PC-9 (cell line): ENCODE results near the gene ACSL5. TPM values are rescaled to one million over a fixed set of nuclear protein-coding genes. Genes with fewer than 3 reads are reported as not detected.
A peak's percentile ranks its signal among the peaks of the same experiment; 100 is the strongest.

Experiments used
- BruUV-seq: library from RNA; stranded (reverse); fragments of 400-500 nt; replicated peaks from 2 replicates; lab custom pipeline; 2021; lab: Mats Ljungman, UMichigan
- CTCF ChIA-PET: fragments of 300-600 bp; sonication (Branson Sonifier 250); formaldehyde crosslinking; loops from one replicate; lab custom pipeline; 2022; ENCODE audit warnings: antibody characterized with exemption; lab: Charles Lee
- POLR2A ChIA-PET: fragments of 300-600 bp; sonication (Branson Sonifier 250); formaldehyde crosslinking; loops from one replicate; lab custom pipeline; 2022; ENCODE audit warnings: antibody characterized with exemption; ENCODE audit not compliant: unreplicated experiment; lab: Charles Lee
- DNase-seq, 2 experiments: peaks; one replicate each; pipeline versions ENCODE4 v3.0.0 to v3.0.0-alpha.2; 2015 to 2022; ENCODE audit warnings: mixed read lengths in 1 of 2
- H2AFZ ChIP-seq: fragments of 200-600 bp; sonication (generic); 2 replicates; pipeline ENCODE4 v1.8.1; 2017; ENCODE audit warnings: antibody characterized with exemption
- H3F3A ChIP-seq: fragments of 200-600 bp; sonication (generic); 2 replicates; pipeline ENCODE4 v1.8.1; 2017; ENCODE audit warnings: antibody characterized with exemption, mild to moderate bottlenecking, low read depth; ENCODE audit not compliant: insufficient read depth
- H3K27ac ChIP-seq: fragments of 200-600 bp; sonication (generic); 2 replicates; pipeline ENCODE4 v1.6.1; 2016; ENCODE audit warnings: mixed run types
- H3K27me3 ChIP-seq: fragments of 200-600 bp; sonication (generic); 2 replicates; pipeline ENCODE4 v1.6.1; 2016; ENCODE audit warnings: low read depth, mixed run types; ENCODE audit not compliant: insufficient read depth
- H3K36me3 ChIP-seq: fragments of 200-600 bp; sonication (generic); 2 replicates; pipeline ENCODE4 v1.6.1; 2016; ENCODE audit warnings: low read depth, mixed run types
- H3K4me1 ChIP-seq: fragments of 200-600 bp; sonication (generic); replicated peaks from 2 replicates; pipeline ENCODE4 v1.6.1; 2016; ENCODE audit warnings: mixed run types; ENCODE audit not compliant: insufficient read depth
- H3K4me2 ChIP-seq: fragments of 200-600 bp; sonication (generic); 2 replicates; pipeline ENCODE4 v1.6.1; 2017; ENCODE audit warnings: mixed run types
- H3K4me3 ChIP-seq: fragments of 200-600 bp; sonication (generic); 2 replicates; pipeline ENCODE4 v1.6.1; 2016; ENCODE audit warnings: mixed run types
- H3K79me2 ChIP-seq: fragments of 200-600 bp; sonication (generic); 2 replicates; pipeline ENCODE4 v1.6.1; 2017; ENCODE audit warnings: low read depth, mixed run types
- H3K9me2 ChIP-seq: fragments of 200-600 bp; sonication (generic); 2 replicates; pipeline ENCODE4 v1.8.1; 2017; ENCODE audit warnings: mild to moderate bottlenecking; ENCODE audit not compliant: insufficient read depth
- H3K9me3 ChIP-seq: fragments of 200-600 bp; sonication (generic); 2 replicates; pipeline ENCODE4 v1.8.1; 2016; ENCODE audit warnings: low read depth; ENCODE audit not compliant: insufficient read depth
- H4K20me1 ChIP-seq: fragments of 200-600 bp; sonication (generic); 2 replicates; pipeline ENCODE4 v1.8.1; 2017; ENCODE audit not compliant: insufficient read depth
- CTCF ChIP-seq: fragments of 200-600 bp; sonication (generic); conservative IDR thresholded peaks from 2 replicates; pipeline ENCODE4 v1.6.1; 2017; ENCODE audit warnings: mixed run types, antibody characterized with exemption, mild to moderate bottlenecking, moderate library complexity
- EZH2 ChIP-seq: fragments of 200-600 bp; sonication (generic); IDR thresholded peaks from 2 replicates; pipeline ENCODE4 v1.8.0; 2017; ENCODE audit warnings: antibody characterized with exemption, low read depth
- intact Hi-C: fragments of 100-400 bp; cut with micrococcal nuclease; formaldehyde crosslinking; loops from one replicate; pipeline ENCODE4 v1.10.0; 2022; ENCODE audit not compliant: unreplicated experiment
- total RNA-seq: library from RNA; stranded (reverse); gene quantifications from 2 replicates; pipeline ENCODE4 v1.2.3, GENCODE V29; 2021

Gene ACSL5
- total RNA-seq, 1 experiment from 2014 or later, result 21.4 TPM

- Histone ChIP-seq H2AFZ (no peak overlapping the region), H3K4me3 (no peak overlapping the region), H3K4me1 (peaks cover 35% of the 10 kb centered on the region), H3K9me2 (no peaks in the 10 kb centered on the region), H3K79me2 (no peaks in the 10 kb centered on the region), H3K4me2 (peak overlapping the region; percentile 15), H3K9me3 (no peaks in the 10 kb centered on the region), H4K20me1 (no peaks in the 10 kb centered on the region), H3K27me3 (no peaks in the 10 kb centered on the region), H3F3A (peaks cover 21% of the 10 kb centered on the region; the same call in 1 of the 2 replicates), H3K27ac (peak overlapping the region; percentile 73), H3K36me3 (no peaks in the 10 kb centered on the region)
- intact Hi-C loops, result loop anchor here (5.0 kb wide), 1 partner anchor 42 kb away; no protein-coding TSS in a partner anchor
- CTCF ChIA-PET, result no interaction called here
- POLR2A ChIA-PET, result no interaction called here
- TF ChIP-seq EZH2 (no peak), CTCF (no peak)
- peak; percentile 39 to 69 for DNase-seq
- no TSS peak for BruUV-seq
Observed at GRCh38 chr10:112360308-112361270, 13.3 kb upstream of the ACSL5 start.

GRCh38 chr10:112361951-112362751, 11.8 kb upstream of the ACSL5 start:
- Histone ChIP-seq H3K27ac (peak overlapping the region; percentile 73), H2AFZ (no peak overlapping the region), H3K27me3 (no peaks in the 10 kb centered on the region), H3K4me3 (no peak overlapping the region), H4K20me1 (no peaks in the 10 kb centered on the region), H3K4me1 (peaks cover 35% of the 10 kb centered on the region), H3F3A (peaks cover 21% of the 10 kb centered on the region; the same call in 1 of the 2 replicates), H3K36me3 (no peaks in the 10 kb centered on the region), H3K9me2 (no peaks in the 10 kb centered on the region), H3K9me3 (no peaks in the 10 kb centered on the region), H3K4me2 (peak overlapping the region; percentile 36), H3K79me2 (no peaks in the 10 kb centered on the region)
- no peak for TF ChIP-seq EZH2
- no TSS peak for BruUV-seq
- CTCF ChIA-PET, result interaction anchor here (1.0 kb wide), 1 partner anchor 73 kb away, joined by 3 read pairs; no protein-coding TSS in a partner anchor
- POLR2A ChIA-PET, result interaction anchor here (0.7 kb wide), 1 partner anchor 27 kb away, joined by 3 read pairs; no protein-coding TSS in a partner anchor
- peak in 1 of 2 experiments; percentile 60 for DNase-seq
- intact Hi-C loops, result loop anchor here (5.0 kb wide), 1 partner anchor 40 kb away; no protein-coding TSS in a partner anchor

GRCh38 chr10:112362833-112363232, 11.1 kb upstream of the ACSL5 start:
- Histone ChIP-seq H3K79me2 (no peaks in the 10 kb centered on the region), H3K4me1 (peaks cover 35% of the 10 kb centered on the region), H3K4me3 (no peak overlapping the region), H2AFZ (no peak overlapping the region), H3K9me3 (no peaks in the 10 kb centered on the region), H3K36me3 (no peaks in the 10 kb centered on the region), H3K27me3 (no peaks in the 10 kb centered on the region), H3K4me2 (peak overlapping the region; percentile 36), H3K9me2 (no peaks in the 10 kb centered on the region), H3K27ac (peak overlapping the region; percentile 73), H3F3A (peaks cover 21% of the 10 kb centered on the region; the same call in 1 of the 2 replicates), H4K20me1 (no peaks in the 10 kb centered on the region)
- intact Hi-C loops, result loop anchor here (5.0 kb wide), 1 partner anchor 39 kb away; no protein-coding TSS in a partner anchor
- TF ChIP-seq CTCF (no peak), EZH2 (no peak)
- POLR2A ChIA-PET, result interaction anchor here (0.7 kb wide), 1 partner anchor 26 kb away, joined by 3 read pairs; no protein-coding TSS in a partner anchor
- DNase-seq, result peak in 1 of 2 experiments; percentile 68
- BruUV-seq, result no TSS peak
- CTCF ChIA-PET, result interaction anchor here (1.0 kb wide), 1 partner anchor 72 kb away, joined by 3 read pairs; no protein-coding TSS in a partner anchor
